ENCODE results near the gene SUN5.

GRCh38 chr20:32978009-32978335 lies 26.3 kb downstream of the SUN5 start:
- no peak for TF ChIP-seq CTCF (IDR thresholded peaks at IDR 0.05 in 4 of 5, conservative IDR thresholded peaks at IDR 0.05 in 1 of 5)
- TF ChIP-seq POLR2A (IDR thresholded peaks at IDR 0.05), result no peak
